Uterus (tissue), 2 donors: ENCODE measurements around the gene RAE1.

Experiments
- POLR2A ChIP-seq, 2 donors: fragments of 450-650 bp; IDR thresholded peaks; one replicate each; pipeline ENCODE4 v1.6.1; 2016; ENCODE audit warnings: antibody characterized with exemption in 2 of 2, mild to moderate bottlenecking in 1 of 2, moderate library complexity in 1 of 2
- TF ChIP-seq, protein P1 (sequence below), 4 experiments: fragments of 200-600 bp in 2 of 4; fragments of 450-650 bp in 2 of 4; sonication (generic) in 2 of 4; IDR thresholded peaks; one replicate each; pipeline ENCODE4 v1.5.1; 2016 to 2019; ENCODE audit warnings: antibody characterized with exemption in 4 of 4, mild to moderate bottlenecking in 2 of 4, moderate library complexity in 1 of 4

DNA sequence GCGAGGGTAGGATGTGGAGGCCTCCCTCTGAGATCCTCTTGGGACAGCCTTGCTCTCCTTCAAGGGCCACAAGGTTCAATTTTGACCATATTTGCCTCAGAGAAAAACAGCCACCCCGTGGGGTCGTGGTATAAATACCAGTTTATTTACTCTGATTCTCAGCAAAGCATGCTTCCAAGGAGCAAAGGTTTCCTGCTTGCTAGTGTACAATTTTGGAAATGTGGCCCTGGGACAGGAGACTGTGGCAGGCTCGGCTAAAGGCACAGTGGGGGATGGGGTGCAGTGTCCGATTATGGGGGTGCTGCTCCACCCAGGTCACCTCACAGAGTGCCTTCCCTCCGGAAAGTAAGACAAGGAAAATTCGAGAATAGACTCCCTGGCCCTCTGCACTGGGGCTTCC, 71.2 kb downstream of the RAE1 start:
- TF ChIP-seq, protein P1, sequence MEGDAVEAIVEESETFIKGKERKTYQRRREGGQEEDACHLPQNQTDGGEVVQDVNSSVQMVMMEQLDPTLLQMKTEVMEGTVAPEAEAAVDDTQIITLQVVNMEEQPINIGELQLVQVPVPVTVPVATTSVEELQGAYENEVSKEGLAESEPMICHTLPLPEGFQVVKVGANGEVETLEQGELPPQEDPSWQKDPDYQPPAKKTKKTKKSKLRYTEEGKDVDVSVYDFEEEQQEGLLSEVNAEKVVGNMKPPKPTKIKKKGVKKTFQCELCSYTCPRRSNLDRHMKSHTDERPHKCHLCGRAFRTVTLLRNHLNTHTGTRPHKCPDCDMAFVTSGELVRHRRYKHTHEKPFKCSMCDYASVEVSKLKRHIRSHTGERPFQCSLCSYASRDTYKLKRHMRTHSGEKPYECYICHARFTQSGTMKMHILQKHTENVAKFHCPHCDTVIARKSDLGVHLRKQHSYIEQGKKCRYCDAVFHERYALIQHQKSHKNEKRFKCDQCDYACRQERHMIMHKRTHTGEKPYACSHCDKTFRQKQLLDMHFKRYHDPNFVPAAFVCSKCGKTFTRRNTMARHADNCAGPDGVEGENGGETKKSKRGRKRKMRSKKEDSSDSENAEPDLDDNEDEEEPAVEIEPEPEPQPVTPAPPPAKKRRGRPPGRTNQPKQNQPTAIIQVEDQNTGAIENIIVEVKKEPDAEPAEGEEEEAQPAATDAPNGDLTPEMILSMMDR (IDR thresholded peaks at IDR 0.05) = no peak
- no peak for TF ChIP-seq POLR2A (IDR thresholded peaks at IDR 0.05)
